Measurements from ENCODE around the gene YWHAB. TPM values are rescaled to one million over a fixed set of nuclear protein-coding genes. Genes with fewer than 3 reads are reported as not detected.

Gene YWHAB
- total RNA-seq, 2 experiments from 2014 or later: 206 to 209 TPM

GRCh38 chr20:44886266-44886651 is 754 bp downstream of the YWHAB start:
- H3K9me3 Mint-ChIP-seq: no peaks in the 10 kb centered on the region

DNA sequence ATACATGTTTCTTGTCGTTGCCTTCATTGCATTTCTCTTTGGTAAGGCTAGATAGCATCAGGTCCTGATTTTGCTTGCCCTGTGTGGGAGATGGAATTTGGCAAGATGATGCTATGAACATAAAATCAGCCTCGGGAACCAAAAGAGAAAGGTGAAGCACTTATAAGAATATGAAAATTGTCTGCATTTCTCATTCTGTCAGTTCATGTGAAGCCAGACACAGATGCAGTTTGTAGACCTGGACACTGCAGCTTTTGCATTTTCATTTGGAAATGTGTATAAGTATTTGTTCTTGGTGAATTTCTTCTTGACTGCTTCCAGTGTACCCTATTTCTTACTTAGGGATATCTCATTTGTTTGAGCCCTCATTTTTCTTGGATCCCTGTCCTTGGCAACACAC is 1.3 kb downstream of the YWHAB start:
- H3K4me1 Mint-ChIP-seq: peaks cover 42% of the 10 kb centered on the region
- H3K4me3 Mint-ChIP-seq: peak overlapping the region; percentile 91
- POLR2A ChIA-PET: interaction anchor here (0.6 to 1.3 kb wide), 2 partner anchors 23 to 79 kb away, joined by 4 to 5 read pairs; partner anchors contain the start of genes PABPC1L and STK4
- no peak for DNase-seq
- H3K27me3 Mint-ChIP-seq: peaks cover 4% of the 10 kb centered on the region
- peak overlapping the region; percentile 93 for H3K27ac Mint-ChIP-seq
- no peak for ATAC-seq (ENCODE audit: low read depth)
- no peaks in the 10 kb centered on the region for H3K9me3 Mint-ChIP-seq
- peaks cover 14% of the 10 kb centered on the region for H3K36me3 Mint-ChIP-seq

More at GRCh38 chr20:44886266-44886651, 754 bp downstream of the YWHAB start:
- Mint-ChIP-seq H3K4me1 (peaks cover 39% of the 10 kb centered on the region), H3K27ac (peak overlapping the region; percentile 93), H3K4me3 (peak overlapping the region; percentile 91), H3K27me3 (peaks cover 4% of the 10 kb centered on the region), H3K36me3 (peaks cover 8% of the 10 kb centered on the region)
- no peak for ATAC-seq (ENCODE audit: low read depth)
- no peak for DNase-seq
- POLR2A ChIA-PET: interaction anchor here (0.6 to 1.4 kb wide), 3 partner anchors 23 to 410 kb away, joined by 3 to 4 read pairs (median 4); partner anchors contain the start of genes PABPC1L and TTPAL

- POLR2A ChIA-PET: interaction anchor here (0.8 to 1.3 kb wide), 3 partner anchors 15 to 79 kb away, joined by 3 to 5 read pairs (median 4); partner anchors contain the start of genes STK4 and TOMM34
- Mint-ChIP-seq H3K9me3 (no peaks in the 10 kb centered on the region), H3K4me3 (peak overlapping the region; percentile 91), H3K4me1 (peaks cover 46% of the 10 kb centered on the region), H3K36me3 (peaks cover 19% of the 10 kb centered on the region), H3K27ac (peak overlapping the region; percentile 93), H3K27me3 (peaks cover 4% of the 10 kb centered on the region)
- ATAC-seq (ENCODE audit: low read depth) (no peak), DNase-seq (no peak)
Observed at GRCh38 chr20:44887466-44887865, 2.0 kb downstream of the YWHAB start.

DNA sequence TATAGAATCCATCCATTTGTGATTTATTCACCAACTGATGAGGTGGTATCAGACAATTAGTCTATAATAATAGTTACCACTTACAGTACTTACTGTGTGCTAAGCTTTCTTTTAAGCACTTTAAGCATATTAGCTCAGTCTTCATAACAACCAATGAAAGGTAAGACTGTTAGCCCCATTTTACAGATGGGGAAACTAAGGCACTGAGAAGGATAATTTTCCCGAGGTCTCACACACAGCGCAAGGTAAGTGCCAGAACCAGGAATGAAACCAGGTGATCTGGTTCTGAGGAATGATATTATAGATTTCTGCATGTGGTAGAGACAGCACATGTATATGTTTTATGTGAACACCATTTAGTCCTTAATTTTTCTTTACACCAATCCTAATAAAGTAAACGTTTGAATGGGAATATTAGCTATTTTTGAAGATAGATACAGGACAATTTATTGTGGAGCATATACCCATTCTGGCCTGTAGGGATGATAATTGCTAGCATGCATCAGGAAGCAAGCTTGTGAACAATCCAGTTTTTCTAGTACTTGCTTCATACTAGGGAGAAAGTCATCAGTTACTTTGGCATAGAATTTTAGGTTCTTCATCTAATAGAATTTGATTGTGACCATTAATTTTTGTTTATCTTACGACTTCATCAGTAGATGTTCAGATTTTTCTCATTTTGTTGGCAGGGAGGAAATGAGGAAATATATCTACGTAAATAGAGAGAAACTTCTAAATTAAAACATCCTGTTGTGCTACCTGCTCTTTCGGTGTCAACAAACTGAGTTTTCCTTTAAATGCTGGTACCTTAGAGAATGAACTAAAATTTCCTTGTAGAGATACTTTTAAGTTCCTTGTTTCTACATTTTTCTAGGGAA is 3.0 kb downstream of the YWHAB start:
- DNase-seq (no peak), ATAC-seq (ENCODE audit: low read depth) (no peak)
- peaks cover 48% of the 10 kb centered on the region for H3K4me1 Mint-ChIP-seq
- H3K4me3 Mint-ChIP-seq: peak overlapping the region; percentile 91
- peak overlapping the region; percentile 62 for H3K27ac Mint-ChIP-seq
- H3K36me3 Mint-ChIP-seq: peaks cover 21% of the 10 kb centered on the region
- no peaks in the 10 kb centered on the region for H3K9me3 Mint-ChIP-seq
- no peaks in the 10 kb centered on the region for H3K27me3 Mint-ChIP-seq
- POLR2A ChIA-PET: interaction anchor here (0.7 to 1.4 kb wide), 4 partner anchors 14 to 75 kb away, joined by 3 to 4 read pairs (median 3); partner anchors contain the start of gene TOMM34

GRCh38 chr20:44891826-44892225 is 6.3 kb downstream of the YWHAB start:
- Mint-ChIP-seq H3K4me3 (no peak overlapping the region), H3K4me1 (peaks cover 61% of the 10 kb centered on the region), H3K27me3 (no peaks in the 10 kb centered on the region), H3K9me3 (no peaks in the 10 kb centered on the region), H3K27ac (no peak overlapping the region), H3K36me3 (peaks cover 35% of the 10 kb centered on the region)
- POLR2A ChIA-PET: no interaction called here
- DNase-seq (no peak), ATAC-seq (ENCODE audit: low read depth) (no peak)

DNA sequence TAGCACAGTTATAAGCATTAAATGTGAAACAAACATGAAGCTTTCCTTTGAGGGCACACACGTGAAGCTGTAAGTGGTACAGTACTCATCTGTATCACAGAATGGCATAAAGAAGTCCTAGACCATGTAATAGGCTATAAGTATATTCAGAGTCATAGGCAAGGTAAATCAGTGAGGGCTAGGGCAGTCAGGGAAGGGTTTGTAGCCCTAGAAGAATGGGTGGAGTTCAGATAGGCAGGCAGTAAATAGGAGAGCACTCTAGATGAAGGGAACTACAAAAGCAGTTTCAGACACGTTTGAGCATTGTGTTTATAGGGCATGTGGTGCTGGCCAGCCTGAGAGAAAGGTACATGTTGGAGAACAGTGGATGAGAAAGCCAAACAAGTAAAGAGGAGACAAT is 9.5 kb downstream of the YWHAB start:
- Mint-ChIP-seq H3K27ac (peak overlapping the region; percentile 58), H3K9me3 (no peaks in the 10 kb centered on the region), H3K36me3 (peaks cover 37% of the 10 kb centered on the region), H3K27me3 (no peaks in the 10 kb centered on the region), H3K4me3 (no peak overlapping the region), H3K4me1 (peaks cover 48% of the 10 kb centered on the region)
- DNase-seq: no peak
- POLR2A ChIA-PET: interaction anchor here (1.8 kb wide), 1 partner anchor 9 kb away, joined by 5 read pairs; the partner anchor contains the start of gene YWHAB
- no peak for ATAC-seq (ENCODE audit: low read depth)

DNA sequence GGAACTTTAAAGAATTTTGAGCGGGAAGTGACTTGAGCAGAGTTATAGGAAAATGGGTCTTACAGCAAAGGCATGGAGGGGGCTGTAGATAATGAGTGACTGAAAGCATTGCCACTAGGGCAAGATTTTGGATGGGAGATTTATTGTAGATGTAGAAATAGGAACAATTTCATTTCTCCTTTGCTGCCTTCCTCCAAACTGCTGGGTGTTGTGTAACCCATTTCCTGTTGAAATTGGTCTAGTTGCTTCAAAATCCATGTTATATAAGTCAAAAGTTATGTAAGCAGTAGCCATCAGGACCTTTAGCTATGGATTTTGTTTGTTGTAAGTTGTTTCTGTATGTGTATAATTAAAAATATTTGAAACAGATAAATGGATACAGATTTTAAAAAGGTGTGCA is 11.1 kb downstream of the YWHAB start:
- H3K4me3 Mint-ChIP-seq: peak overlapping the region; percentile 20
- peaks cover 56% of the 10 kb centered on the region for H3K4me1 Mint-ChIP-seq
- peak overlapping the region; percentile 27 for H3K27ac Mint-ChIP-seq
- ATAC-seq (ENCODE audit: low read depth) (no peak), DNase-seq (no peak)
- no peaks in the 10 kb centered on the region for H3K9me3 Mint-ChIP-seq
- POLR2A ChIA-PET: interaction anchor here (0.6 to 1.8 kb wide), 3 partner anchors 11 to 904 kb away, joined by 3 to 5 read pairs (median 3); partner anchors contain the start of genes PABPC1L and YWHAB
- H3K36me3 Mint-ChIP-seq: peaks cover 42% of the 10 kb centered on the region
- no peaks in the 10 kb centered on the region for H3K27me3 Mint-ChIP-seq

GRCh38 chr20:44897133-44897532 is 11.6 kb downstream of the YWHAB start:
- DNase-seq (no peak), ATAC-seq (ENCODE audit: low read depth) (no peak)
- Mint-ChIP-seq H3K27me3 (no peaks in the 10 kb centered on the region), H3K4me1 (peaks cover 53% of the 10 kb centered on the region), H3K27ac (peak overlapping the region; percentile 10), H3K4me3 (no peak overlapping the region), H3K36me3 (peaks cover 36% of the 10 kb centered on the region), H3K9me3 (no peaks in the 10 kb centered on the region)
- POLR2A ChIA-PET: interaction anchor here (0.6 to 0.7 kb wide), 2 partner anchors 12 to 904 kb away, joined by 3 read pairs; partner anchors contain the start of gene PABPC1L

GRCh38 chr20:44900231-44900854 is 14.8 kb downstream of the YWHAB start:
- Mint-ChIP-seq H3K4me3 (peak overlapping the region; percentile 12), H3K9me3 (no peaks in the 10 kb centered on the region), H3K4me1 (peaks cover 40% of the 10 kb centered on the region), H3K27me3 (no peaks in the 10 kb centered on the region), H3K36me3 (peaks cover 34% of the 10 kb centered on the region), H3K27ac (peak overlapping the region; percentile 71)
- ATAC-seq (ENCODE audit: low read depth) (peak; percentile 82), DNase-seq (no peak)
- POLR2A ChIA-PET: interaction anchor here (1.8 kb wide), 1 partner anchor 10 kb away, joined by 4 read pairs; no protein-coding TSS in a partner anchor

- Mint-ChIP-seq H3K9me3 (no peaks in the 10 kb centered on the region), H3K27ac (no peak overlapping the region), H3K36me3 (peaks cover 36% of the 10 kb centered on the region), H3K27me3 (no peaks in the 10 kb centered on the region), H3K4me3 (no peak overlapping the region), H3K4me1 (peaks cover 31% of the 10 kb centered on the region)
- ATAC-seq (ENCODE audit: low read depth): no peak
- POLR2A ChIA-PET: interaction anchor here (1.7 kb wide), 1 partner anchor 14 kb away, joined by 3 read pairs; no protein-coding TSS in a partner anchor
- DNase-seq: no peak
Observed at GRCh38 chr20:44901974-44902373, 16.5 kb downstream of the YWHAB start.

GRCh38 chr20:44904377-44904776 is 18.9 kb downstream of the YWHAB start:
- no peak overlapping the region for H3K4me3 Mint-ChIP-seq
- DNase-seq (no peak), ATAC-seq (ENCODE audit: low read depth) (no peak)
- POLR2A ChIA-PET: interaction anchor here (1.3 kb wide), 1 partner anchor 13 kb away, joined by 3 read pairs; no protein-coding TSS in a partner anchor
- H3K27me3 Mint-ChIP-seq: no peaks in the 10 kb centered on the region
- no peak overlapping the region for H3K27ac Mint-ChIP-seq
- H3K4me1 Mint-ChIP-seq: peaks cover 29% of the 10 kb centered on the region
- peaks cover 33% of the 10 kb centered on the region for H3K36me3 Mint-ChIP-seq
- no peaks in the 10 kb centered on the region for H3K9me3 Mint-ChIP-seq

DNA sequence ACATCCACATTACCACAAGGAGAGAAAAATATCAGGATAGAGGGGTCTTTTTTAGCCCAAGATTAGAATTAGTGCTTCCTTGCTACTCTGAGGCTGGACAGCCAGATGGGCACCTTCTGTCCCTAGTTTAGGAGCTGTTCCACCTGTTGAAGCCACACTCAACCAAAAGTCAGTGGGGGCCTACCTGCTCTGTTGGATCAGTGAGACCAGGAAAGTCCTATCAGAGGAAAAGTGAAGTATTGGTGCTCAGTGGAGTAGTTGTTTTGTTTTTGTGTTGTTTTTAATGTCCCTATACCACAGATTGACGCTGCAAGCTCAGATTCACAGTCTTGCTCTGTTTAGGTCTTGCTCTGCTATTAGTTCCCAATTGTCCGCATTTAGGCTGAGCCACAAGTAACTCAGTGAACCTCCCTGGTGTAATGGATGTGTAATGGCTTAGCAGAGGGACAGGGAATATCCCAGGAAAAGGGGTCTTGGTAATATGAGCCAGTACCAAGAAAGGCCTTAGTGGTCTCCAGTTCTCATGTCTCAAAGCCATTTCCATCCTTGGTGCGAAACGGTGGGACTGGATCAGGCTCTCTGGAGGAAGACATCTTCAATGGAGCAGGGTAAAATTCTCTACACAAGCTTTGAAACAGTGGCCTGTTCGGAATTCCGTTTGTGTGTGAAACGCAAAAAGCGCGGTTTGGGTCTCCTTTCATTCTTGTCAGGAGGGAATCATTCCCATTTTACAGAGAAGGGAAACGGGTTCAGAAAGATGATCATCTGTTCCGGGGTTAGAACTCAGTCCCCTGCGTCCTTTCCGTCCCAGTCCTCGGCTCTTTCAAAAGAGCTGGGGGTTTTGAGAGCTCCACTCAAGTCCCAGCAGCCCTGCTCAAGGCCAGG is 23.7 kb downstream of the YWHAB start:
- Mint-ChIP-seq H3K36me3 (peaks cover 29% of the 10 kb centered on the region), H3K4me1 (peaks cover 25% of the 10 kb centered on the region), H3K4me3 (peak overlapping the region; percentile 89), H3K9me3 (no peaks in the 10 kb centered on the region), H3K27me3 (no peaks in the 10 kb centered on the region), H3K27ac (peak overlapping the region; percentile 70)
- DNase-seq: no peak
- no peak for ATAC-seq (ENCODE audit: low read depth)
- POLR2A ChIA-PET: interaction anchor here (0.6 to 1.5 kb wide), 7 partner anchors 12 to 62 kb away, joined by 3 to 8 read pairs (median 3); partner anchors contain the start of gene YWHAB

All from activated naive CD8-positive, alpha-beta T cell treated with anti-CD3 and anti-CD28 coated beads, Interleukin-2, amount 10 ng/mL, durations not matched to agents 7 days and 5 days (primary cell).